Thyroid gland (tissue), 4 donors: Measurements from ENCODE around the gene PTBP1. TPM values are rescaled to one million over a fixed set of nuclear protein-coding genes. Genes with fewer than 3 reads are reported as not detected.

Experiments used
- DNase-seq, 2 donors: peaks; one replicate each; pipeline ENCODE4 v3.0.0-alpha.2; 2019
- H3K27ac ChIP-seq, 3 donors: fragments of 200-600 bp; sonication (generic); 1 replicate in 2 of 3; 2 replicates in 1 of 3; pipeline ENCODE4 v1.5.1; 2016 to 2019; ENCODE audit warnings: mild to moderate bottlenecking in 1 of 3, moderate library complexity in 1 of 3
- H3K27me3 ChIP-seq: fragments of 200-600 bp; sonication (generic); one replicate; pipeline ENCODE4 v1.5.1; 2019
- H3K36me3 ChIP-seq, 2 donors: fragments of 200-600 bp; sonication (generic); one replicate each; pipeline ENCODE4 v1.5.1; 2016 to 2019
- H3K4me1 ChIP-seq, 2 donors: fragments of 200-600 bp; sonication (generic); one replicate each; pipeline ENCODE4 v1.5.1; 2017 to 2019
- H3K4me3 ChIP-seq, 3 donors: fragments of 200-600 bp; sonication (generic); replicated peaks in 1 of 3; 1 replicate in 2 of 3; 2 replicates in 1 of 3; pipeline ENCODE4 v1.5.1; 2016; ENCODE audit warnings: mild to moderate bottlenecking in 1 of 3
- H3K9me3 ChIP-seq: fragments of 200-600 bp; sonication (generic); one replicate; pipeline ENCODE4 v1.5.1; 2017
- CTCF ChIP-seq, 6 experiments: fragments of 200-600 bp in 3 of 6; fragments of 450-650 bp in 3 of 6; sonication (generic) in 3 of 6; IDR thresholded peaks; one replicate each; pipeline ENCODE4 v1.5.1; 2016 to 2019; ENCODE audit warnings: antibody characterized with exemption in 6 of 6, mild to moderate bottlenecking in 2 of 6, inconsistent platforms in 1 of 6, moderate library complexity in 1 of 6
- POLR2A ChIP-seq, 2 donors: fragments of 450-650 bp; IDR thresholded peaks; one replicate each; pipeline ENCODE4 v1.6.1; 2017; ENCODE audit warnings: antibody characterized with exemption in 2 of 2, mild to moderate bottlenecking in 2 of 2, moderate library complexity in 1 of 2
- WGBS, 2 donors: methylation state at CpG; one replicate each; pipeline ENCODE4 v1.1.5; 2017; 5-methylcytosine and 5-hydroxymethylcytosine counted together
- intact Hi-C: fragments of 100-400 bp; cut with DNase I; formaldehyde crosslinking; loops from one replicate; pipeline ENCODE4 v1.15.1; 2023
- total RNA-seq, 4 donors: library from RNA; depleted of rRNA; stranded (reverse); fragments of >200 nt; gene quantifications; one replicate each; pipeline ENCODE4 v1.2.3, GENCODE V29; 2016

The PTBP1 gene
- total RNA-seq, 4 donors from 2014 or later, result 161 to 277 (median 199) TPM

DNA sequence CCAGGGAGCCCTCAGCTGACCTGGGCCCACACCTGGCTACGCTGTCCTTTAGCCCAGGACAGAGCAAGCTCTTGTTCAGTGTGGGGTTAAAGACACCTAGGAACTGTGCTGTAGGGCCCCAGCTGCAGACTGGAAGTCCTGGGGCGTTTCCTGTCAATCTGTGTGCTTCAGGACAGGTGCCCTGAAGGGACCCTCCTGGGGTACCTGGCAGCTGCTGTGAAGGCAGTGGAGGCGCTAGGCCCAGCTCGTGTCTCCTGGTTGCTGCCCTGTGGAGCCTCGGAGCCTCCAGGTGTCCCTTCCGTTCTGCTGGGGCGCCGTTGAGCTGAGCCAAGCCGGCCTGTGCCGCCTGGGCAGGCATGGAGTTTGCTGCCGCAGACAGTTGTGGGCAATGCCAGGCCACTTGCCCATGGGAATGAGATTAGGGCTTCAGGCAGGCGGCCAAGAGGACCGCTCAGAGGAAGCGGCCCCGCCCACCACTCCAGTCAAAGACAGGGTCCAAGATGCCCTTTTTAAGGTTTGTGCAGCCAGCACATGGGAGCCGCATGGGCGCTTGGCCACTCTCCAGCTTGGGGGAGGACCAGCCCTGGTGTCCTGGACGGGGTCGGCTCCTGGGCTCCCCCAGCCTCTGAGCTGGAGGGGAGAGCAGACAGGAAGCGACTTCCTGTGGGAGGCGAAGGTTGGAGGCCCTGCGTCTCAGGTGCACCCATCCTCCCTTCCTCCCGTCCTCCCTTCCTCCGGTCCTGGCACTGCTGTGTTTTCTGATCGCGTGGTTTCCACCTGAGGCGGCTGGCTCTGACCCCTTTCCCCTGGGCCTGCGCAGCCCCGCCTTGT, 4.0 kb downstream of the PTBP1 start:
- H3K27me3 ChIP-seq, result no peaks in the 10 kb centered on the region
- H3K9me3 ChIP-seq, result no peaks in the 10 kb centered on the region
- TF ChIP-seq CTCF (IDR thresholded peaks at IDR 0.05) (no peak), POLR2A (IDR thresholded peaks at IDR 0.05) (peak in 1 of 2 donors; percentile 29)
- peaks cover 27% of the 10 kb centered on the region in 2 donors for H3K36me3 ChIP-seq
- peak overlapping the region in 1 of 3 donors; percentile 11 for H3K4me3 ChIP-seq
- peak overlapping the region; percentile 93 to 96 (median 94) for H3K27ac ChIP-seq
- peak; percentile 96 to 97 for DNase-seq
- peaks cover 45 to 53% of the 10 kb centered on the region in 2 donors for H3K4me1 ChIP-seq
- 19 to 32% methylated on average over 18 to 22 of the region's 29 CpGs for WGBS, 2 donors
- intact Hi-C loops, result no loop called here

DNA sequence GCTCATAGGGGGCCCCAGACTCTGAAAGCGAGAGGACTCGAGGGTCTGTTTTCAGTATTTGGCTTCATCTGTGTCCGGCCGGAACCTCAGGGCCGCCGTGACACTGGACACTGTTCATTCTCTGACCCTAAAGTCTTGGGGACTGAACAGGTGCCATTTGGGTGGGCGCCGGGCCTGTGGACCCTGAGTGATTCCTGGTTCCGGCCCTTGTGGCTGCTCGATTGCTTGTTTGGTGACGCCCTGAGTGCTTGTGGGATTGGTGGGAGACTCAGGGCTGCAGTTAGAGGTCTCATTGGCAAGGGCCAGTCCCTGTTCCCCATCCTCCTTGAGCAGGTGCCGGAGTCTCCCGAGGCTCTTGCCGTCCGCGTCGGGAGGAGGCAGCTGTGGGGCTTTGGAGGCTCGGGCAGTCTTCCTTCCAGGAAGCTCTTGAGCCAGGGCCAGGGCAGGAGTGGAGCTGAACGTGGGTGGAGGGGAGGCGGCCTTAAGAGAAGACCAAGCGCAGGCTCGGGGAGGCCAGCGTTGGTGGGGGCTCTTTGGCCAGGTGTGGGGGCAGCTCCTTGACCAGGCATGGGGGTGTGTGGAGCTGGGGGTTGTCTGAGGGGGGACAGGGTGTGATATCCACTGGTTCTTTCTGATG, 4.7 kb downstream of the PTBP1 start:
- intact Hi-C loops, result no loop called here
- no peak for TF ChIP-seq POLR2A (IDR thresholded peaks at IDR 0.05)
- no peak for TF ChIP-seq CTCF (IDR thresholded peaks at IDR 0.05)
- H3K4me1 ChIP-seq, result peaks cover 43 to 51% of the 10 kb centered on the region in 2 donors
- H3K27me3 ChIP-seq, result no peaks in the 10 kb centered on the region
- H3K36me3 ChIP-seq, result peaks cover 34 to 35% of the 10 kb centered on the region in 2 donors
- H3K27ac ChIP-seq, result peak overlapping the region in 2 of 3 donors; percentile 93 to 94
- peak overlapping the region in 1 of 3 donors; percentile 11 for H3K4me3 ChIP-seq
- peak; percentile 62 to 72 for DNase-seq
- WGBS, 2 donors, result 20% methylated on average over 1 of the region's 23 CpGs; no CpG with 5 or more reads in 1 of the 2 donors
- no peaks in the 10 kb centered on the region for H3K9me3 ChIP-seq

DNA sequence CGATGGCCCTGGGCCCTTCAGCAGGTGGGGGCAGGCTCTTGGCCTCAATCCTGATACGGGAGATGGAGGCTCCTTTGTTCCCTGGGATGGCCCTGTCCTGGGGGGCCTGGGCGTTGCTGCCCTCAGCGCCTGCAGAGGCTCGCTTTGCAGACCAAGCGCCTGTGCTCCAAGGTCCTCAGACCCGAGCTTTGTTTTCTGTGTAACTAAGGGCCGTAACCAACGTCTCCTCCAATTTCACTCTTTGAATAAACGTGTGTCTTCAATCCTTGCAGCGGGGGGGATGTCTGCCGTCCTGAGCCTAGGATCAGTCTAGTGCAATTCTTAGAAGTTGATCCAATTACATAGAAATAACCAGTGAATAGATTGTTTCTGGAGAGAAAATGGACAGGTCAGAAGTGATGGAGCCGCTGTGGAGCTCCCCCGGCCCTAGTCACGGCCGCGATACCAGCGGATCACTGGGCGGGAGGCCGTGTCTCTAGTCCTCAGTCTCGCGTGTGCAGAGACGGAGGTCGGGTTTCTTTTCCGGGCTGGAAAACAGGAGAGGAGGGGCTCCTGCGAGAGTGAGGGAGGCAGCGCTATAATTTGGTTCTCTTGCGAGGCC, 5.3 kb downstream of the PTBP1 start:
- no peak for DNase-seq
- intact Hi-C loops, result no loop called here
- 40 to 50% methylated on average over 26 to 28 of the region's 28 CpGs for WGBS, 2 donors
- H3K27ac ChIP-seq, result peak overlapping the region in 1 of 3 donors; percentile 94
- peaks cover 40 to 41% of the 10 kb centered on the region in 2 donors for H3K36me3 ChIP-seq
- peaks cover 43 to 51% of the 10 kb centered on the region in 2 donors for H3K4me1 ChIP-seq
- H3K27me3 ChIP-seq, result no peaks in the 10 kb centered on the region
- no peak overlapping the region for H3K4me3 ChIP-seq
- H3K9me3 ChIP-seq, result no peaks in the 10 kb centered on the region
- no peak for TF ChIP-seq POLR2A (IDR thresholded peaks at IDR 0.05)
- TF ChIP-seq CTCF (IDR thresholded peaks at IDR 0.05), result no peak

DNA sequence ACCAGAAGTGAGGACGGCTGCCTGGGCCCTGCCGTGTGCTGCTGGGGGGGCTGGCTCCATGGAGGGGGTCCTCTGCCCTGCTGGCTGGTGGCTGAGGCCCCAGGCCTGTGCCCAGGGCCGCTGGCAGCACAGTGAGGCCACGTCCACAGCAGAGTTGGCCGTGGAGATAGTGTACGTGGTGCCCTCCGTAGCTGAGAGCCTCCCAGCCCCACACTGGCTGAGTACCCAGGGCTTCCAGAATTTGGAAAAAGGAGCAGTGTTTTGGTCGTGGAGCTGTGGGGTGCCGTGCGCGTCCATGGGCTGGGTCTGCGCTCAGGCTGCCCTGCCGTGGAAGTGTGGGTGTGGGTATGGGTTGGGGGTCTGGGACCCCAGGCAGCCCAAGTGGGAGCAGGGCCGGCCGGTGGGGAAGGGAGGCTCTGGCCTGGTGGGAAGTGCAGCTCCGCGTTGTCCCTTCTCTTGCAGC, 5.9 kb downstream of the PTBP1 start:
- peaks cover 43 to 51% of the 10 kb centered on the region in 2 donors for H3K4me1 ChIP-seq
- WGBS, 2 donors, result 79 to 91% methylated on average over 11 to 12 of the region's 17 CpGs
- H3K4me3 ChIP-seq, result no peak overlapping the region

More for the DNA sequence above, 5.9 kb downstream of the PTBP1 start:
- intact Hi-C loops, result no loop called here
- no peak for DNase-seq
- TF ChIP-seq CTCF (IDR thresholded peaks at IDR 0.05), result no peak
- TF ChIP-seq POLR2A (IDR thresholded peaks at IDR 0.05), result no peak
- Histone ChIP-seq H3K27me3 (no peaks in the 10 kb centered on the region), H3K9me3 (no peaks in the 10 kb centered on the region), H3K27ac (no peak overlapping the region), H3K36me3 (peaks cover 46% of the 10 kb centered on the region in 2 donors)
